Adrenal gland (tissue), 5 donors: ENCODE data around the gene RC3H1.

Experiments used
- CTCF ChIP-seq, 6 experiments: fragments of 450-650 bp in 4 of 6; fragments of 200-600 bp in 2 of 6; sonication (generic) in 1 of 6; IDR thresholded peaks; 1 replicate in 5 of 6; 2 replicates in 1 of 6; pipeline versions ENCODE4 v1.5.1 to v1.8.0; 2016 to 2021; ENCODE audit warnings: antibody characterized with exemption in 6 of 6, mild to moderate bottlenecking in 2 of 6, moderate library complexity in 1 of 6
- POLR2A ChIP-seq, 2 donors: fragments of 450-650 bp; IDR thresholded peaks; one replicate each; pipeline ENCODE4 v1.6.1; 2017; ENCODE audit warnings: antibody characterized with exemption in 2 of 2, mild to moderate bottlenecking in 2 of 2, moderate library complexity in 1 of 2
- donor health status: DM: no; HTN: no; CAD: no.

GRCh38 chr1:174051956-174052355, 29.8 kb upstream of the RC3H1 start:
- TF ChIP-seq CTCF (IDR thresholded peaks at IDR 0.05) (no peak), POLR2A (IDR thresholded peaks at IDR 0.05) (no peak)
